ENCODE results near the gene SYNE3.

- no peak for TF ChIP-seq POLR2A (IDR thresholded peaks at IDR 0.05)
- no peak for TF ChIP-seq EP300 (IDR thresholded peaks at IDR 0.05)
Measured at GRCh38 chr14:95474486-95474885, 42.0 kb downstream of the SYNE3 start.
